ENCODE data around the gene OTUD7B.

Gene OTUD7B

GRCh38 chr1:149987297-149987595, 23.3 kb downstream of the OTUD7B start:
- no peak for DNase-seq (ENCODE audit: low spot score)
- no peak for TF ChIP-seq CTCF (IDR thresholded peaks at IDR 0.05; ENCODE audit: extremely low read depth, missing control alignments)

- no peak for DNase-seq (ENCODE audit: low spot score)
- no peak for TF ChIP-seq CTCF (IDR thresholded peaks at IDR 0.05; ENCODE audit: extremely low read depth, missing control alignments)
Measured at GRCh38 chr1:149986486-149987296, 23.8 kb downstream of the OTUD7B start.

- peak; percentile 12 for DNase-seq (ENCODE audit: low spot score)
- TF ChIP-seq CTCF (IDR thresholded peaks at IDR 0.05; ENCODE audit: extremely low read depth, missing control alignments) = no peak
Measured at GRCh38 chr1:149979972-149980540, 30.5 kb downstream of the OTUD7B start.

DNA sequence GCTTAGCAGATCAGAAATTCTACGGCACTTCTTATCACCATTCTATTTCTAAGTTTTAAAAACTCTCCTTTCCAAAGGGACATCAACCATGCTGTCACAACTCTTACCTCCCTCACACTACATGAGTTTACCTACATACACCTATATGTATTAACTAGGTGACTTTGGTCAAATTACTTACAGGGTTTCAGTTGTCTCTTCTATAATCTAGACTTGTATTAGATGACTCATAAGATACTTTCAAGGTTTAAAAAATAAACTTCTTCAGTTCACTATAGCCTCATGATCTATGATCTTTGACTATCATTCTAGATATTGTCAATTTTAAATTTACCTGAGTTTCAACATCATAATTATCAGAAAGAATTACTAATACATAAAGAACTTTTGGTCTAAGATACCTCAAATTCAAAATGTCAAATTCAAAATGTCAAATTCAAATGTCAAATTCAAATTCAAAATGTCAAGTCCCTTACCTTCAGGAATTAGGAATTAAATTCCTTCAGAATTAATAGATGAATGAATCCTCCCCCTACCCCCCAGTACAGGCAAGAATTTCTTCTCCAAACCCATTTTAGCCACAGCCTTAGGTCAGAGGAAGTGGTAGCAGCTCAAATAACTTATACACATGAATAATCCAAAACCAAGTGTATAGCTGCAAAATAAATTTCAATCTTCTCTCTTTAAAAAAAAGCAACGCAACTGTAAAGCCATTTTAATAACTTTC, 31.1 kb downstream of the OTUD7B start:
- peak; percentile 15 for DNase-seq (ENCODE audit: low spot score)

DNA sequence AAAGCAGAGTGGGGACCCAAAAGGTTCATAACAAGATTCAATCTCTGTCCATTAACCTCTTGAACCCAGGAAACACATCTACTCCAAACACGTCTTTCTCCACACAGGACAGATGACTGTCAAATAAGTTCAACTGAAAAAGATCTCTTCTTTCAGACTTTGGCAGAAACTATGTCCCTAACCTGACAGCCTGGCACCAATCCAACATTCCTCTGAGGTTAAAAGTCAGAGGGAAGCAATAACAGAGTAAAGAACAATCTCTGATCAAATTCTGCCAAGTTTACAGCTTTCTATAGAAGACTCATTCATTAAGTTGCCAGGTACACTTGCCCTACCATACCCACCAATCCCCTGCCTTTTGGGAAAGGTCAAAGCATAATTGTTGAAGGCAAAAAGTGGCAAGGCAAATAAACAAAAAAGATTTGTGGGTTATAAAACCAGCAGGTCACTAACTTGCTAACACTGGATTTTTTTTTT, 31.9 kb downstream of the OTUD7B start:
- TF ChIP-seq CTCF (IDR thresholded peaks at IDR 0.05; ENCODE audit: extremely low read depth, missing control alignments) = no peak
- no peak for DNase-seq (ENCODE audit: low spot score)

More for the DNA sequence above, 31.1 kb downstream of the OTUD7B start:
- no peak for TF ChIP-seq CTCF (IDR thresholded peaks at IDR 0.05; ENCODE audit: extremely low read depth, missing control alignments)

- DNase-seq (ENCODE audit: low spot score) = no peak
- TF ChIP-seq CTCF (IDR thresholded peaks at IDR 0.05; ENCODE audit: extremely low read depth, missing control alignments) = no peak
Measured at GRCh38 chr1:149977345-149977744, 33.2 kb downstream of the OTUD7B start.

GRCh38 chr1:149972547-149972946, 38.0 kb downstream of the OTUD7B start:
- no peak for TF ChIP-seq CTCF (IDR thresholded peaks at IDR 0.05; ENCODE audit: extremely low read depth, missing control alignments)
- DNase-seq (ENCODE audit: low spot score) = no peak
